OCI-LY3 (cell line): ENCODE data around the gene KCNJ11.

ENCODE experiments used
- H2AFZ ChIP-seq: fragments of 200-600, 300-600 bp; shearing (Covaris generic); 2 replicates; pipeline ENCODE4 v1.6.0; 2014; ENCODE audit warnings: antibody characterized with exemption, low read depth, low read length
- H3K27ac ChIP-seq: fragments of 200-600, 300-600 bp; sonication (generic); 2 replicates; pipeline ENCODE4 v1.5.1; 2014; ENCODE audit warnings: mild to moderate bottlenecking, low read length, moderate library complexity, mixed read lengths
- H3K27me3 ChIP-seq: fragments of 200-600, 300-600 bp; sonication (generic); 2 replicates; pipeline ENCODE4 v1.6.1; 2014; ENCODE audit warnings: low read depth, low read length, mixed read lengths
- H3K36me3 ChIP-seq: fragments of 200-600, 300-600 bp; sonication (generic); replicated peaks from 2 replicates; pipeline ENCODE3; 2014; ENCODE audit warnings: low read depth, low read length, mixed read lengths
- H3K4me1 ChIP-seq: fragments of 300-600, 200-600 bp; sonication (generic); 2 replicates; pipeline ENCODE4 v1.6.1; 2014; ENCODE audit warnings: low read length, mixed read lengths
- H3K4me2 ChIP-seq: fragments of 200-600, 300-600 bp; sonication (generic); 2 replicates; pipeline ENCODE4 v1.6.1; 2014; ENCODE audit warnings: low read length, mixed read lengths
- H3K4me3 ChIP-seq: fragments of 300-600, 200-600 bp; sonication (generic); 2 replicates; pipeline ENCODE4 v1.5.1; 2014; ENCODE audit warnings: antibody characterized with exemption, mild to moderate bottlenecking, low read length, moderate library complexity
- H3K79me2 ChIP-seq: fragments of 300-600, 200-600 bp; shearing (Covaris generic); 2 replicates; pipeline ENCODE4 v1.6.1; 2014; ENCODE audit warnings: mild to moderate bottlenecking, low read length, mixed read lengths
- H3K9ac ChIP-seq: fragments of 300-600, 200-600 bp; shearing (Covaris generic); 2 replicates; pipeline ENCODE4 v1.6.0; 2014; ENCODE audit warnings: mild to moderate bottlenecking, low read length, moderate library complexity
- H3K9me3 ChIP-seq: fragments of 200-600, 300-600 bp; shearing (Covaris generic); 2 replicates; pipeline ENCODE4 v1.6.1; 2014; ENCODE audit warnings: low read length, mixed read lengths; ENCODE audit not compliant: insufficient read depth
- H4K20me1 ChIP-seq: fragments of 200-600, 300-600 bp; sonication (generic); 2 replicates; pipeline ENCODE4 v1.6.1; 2016; ENCODE audit warnings: low read length, mixed read lengths; ENCODE audit not compliant: insufficient read depth
- CTCF ChIP-seq: fragments of 200-600, 300-600 bp; sonication (generic); IDR thresholded peaks from 2 replicates; pipeline ENCODE4 v1.5.1; 2014; ENCODE audit warnings: antibody characterized with exemption, low read length, low read depth
- EZH2phosphoT487 ChIP-seq: fragments of 200-600 bp; shearing (Covaris generic); IDR thresholded peaks from 2 replicates; pipeline ENCODE4 v1.6.1; 2018; ENCODE audit warnings: antibody characterized with exemption, mixed run types, low read depth

KCNJ11 gene

GRCh38 chr11:17393472-17393871 lies 5.0 kb upstream of the KCNJ11 start:
- Histone ChIP-seq H3K27me3 (peaks cover 12% of the 10 kb centered on the region), H3K4me1 (peaks cover 16% of the 10 kb centered on the region), H3K4me2 (no peak overlapping the region), H3K9me3 (no peaks in the 10 kb centered on the region), H3K4me3 (no peak overlapping the region), H4K20me1 (no peaks in the 10 kb centered on the region), H3K79me2 (no peaks in the 10 kb centered on the region), H3K9ac (no peak overlapping the region), H3K27ac (no peak overlapping the region), H2AFZ (no peak overlapping the region), H3K36me3 (no peaks in the 10 kb centered on the region)
- no peak for TF ChIP-seq EZH2phosphoT487
- no peak for TF ChIP-seq CTCF

- H3K4me2 ChIP-seq, result no peak overlapping the region
- no peak overlapping the region for H2AFZ ChIP-seq
- no peaks in the 10 kb centered on the region for H3K9me3 ChIP-seq
- H3K79me2 ChIP-seq, result no peaks in the 10 kb centered on the region
- H3K27me3 ChIP-seq, result peaks cover 12% of the 10 kb centered on the region
- H3K4me1 ChIP-seq, result peaks cover 16% of the 10 kb centered on the region
- no peaks in the 10 kb centered on the region for H4K20me1 ChIP-seq
- H3K36me3 ChIP-seq, result no peaks in the 10 kb centered on the region
- no peak overlapping the region for H3K9ac ChIP-seq
- TF ChIP-seq CTCF (no peak), EZH2phosphoT487 (no peak)
- H3K4me3 ChIP-seq, result no peak overlapping the region
- no peak overlapping the region for H3K27ac ChIP-seq
These were observed 4.4 kb upstream of the KCNJ11 start for GRCh38 chr11:17392872-17393271.

GRCh38 chr11:17391493-17392355 lies 3.3 kb upstream of the KCNJ11 start:
- H3K9ac ChIP-seq, result no peak overlapping the region
- no peaks in the 10 kb centered on the region for H4K20me1 ChIP-seq
- no peaks in the 10 kb centered on the region for H3K79me2 ChIP-seq
- H3K9me3 ChIP-seq, result no peaks in the 10 kb centered on the region
- H2AFZ ChIP-seq, result no peak overlapping the region
- no peak overlapping the region for H3K4me3 ChIP-seq
- peaks cover 16% of the 10 kb centered on the region for H3K4me1 ChIP-seq
- no peak overlapping the region for H3K27ac ChIP-seq
- no peak overlapping the region for H3K4me2 ChIP-seq
- H3K27me3 ChIP-seq, result peaks cover 12% of the 10 kb centered on the region
- no peaks in the 10 kb centered on the region for H3K36me3 ChIP-seq
- TF ChIP-seq CTCF, result no peak
- TF ChIP-seq EZH2phosphoT487, result no peak

GRCh38 chr11:17389957-17390649 lies 1.6 kb upstream of the KCNJ11 start:
- H2AFZ ChIP-seq, result peak overlapping the region; percentile 84
- peaks cover 16% of the 10 kb centered on the region for H3K4me1 ChIP-seq
- TF ChIP-seq CTCF, result no peak
- TF ChIP-seq EZH2phosphoT487, result no peak
- no peaks in the 10 kb centered on the region for H3K9me3 ChIP-seq
- H3K36me3 ChIP-seq, result no peaks in the 10 kb centered on the region
- no peaks in the 10 kb centered on the region for H3K79me2 ChIP-seq
- H3K27me3 ChIP-seq, result peaks cover 18% of the 10 kb centered on the region
- H3K27ac ChIP-seq, result no peak overlapping the region
- no peaks in the 10 kb centered on the region; the same call in 1 of the 2 replicates for H4K20me1 ChIP-seq
- H3K4me3 ChIP-seq, result peak overlapping the region; percentile 93
- peak overlapping the region; percentile 66; the same call in 1 of the 2 replicates for H3K9ac ChIP-seq
- peak overlapping the region; percentile 85 for H3K4me2 ChIP-seq
